Measurements from ENCODE around the gene ACTR3C. TPM values are rescaled to one million over a fixed set of nuclear protein-coding genes. Genes with fewer than 3 reads are reported as not detected.
A peak's percentile ranks its signal among the peaks of the same experiment; 100 is the strongest.

Gene ACTR3C
- total RNA-seq, 3 donors from 2014 or later = 29.9 to 53.0 (median 30.2) TPM

DNA sequence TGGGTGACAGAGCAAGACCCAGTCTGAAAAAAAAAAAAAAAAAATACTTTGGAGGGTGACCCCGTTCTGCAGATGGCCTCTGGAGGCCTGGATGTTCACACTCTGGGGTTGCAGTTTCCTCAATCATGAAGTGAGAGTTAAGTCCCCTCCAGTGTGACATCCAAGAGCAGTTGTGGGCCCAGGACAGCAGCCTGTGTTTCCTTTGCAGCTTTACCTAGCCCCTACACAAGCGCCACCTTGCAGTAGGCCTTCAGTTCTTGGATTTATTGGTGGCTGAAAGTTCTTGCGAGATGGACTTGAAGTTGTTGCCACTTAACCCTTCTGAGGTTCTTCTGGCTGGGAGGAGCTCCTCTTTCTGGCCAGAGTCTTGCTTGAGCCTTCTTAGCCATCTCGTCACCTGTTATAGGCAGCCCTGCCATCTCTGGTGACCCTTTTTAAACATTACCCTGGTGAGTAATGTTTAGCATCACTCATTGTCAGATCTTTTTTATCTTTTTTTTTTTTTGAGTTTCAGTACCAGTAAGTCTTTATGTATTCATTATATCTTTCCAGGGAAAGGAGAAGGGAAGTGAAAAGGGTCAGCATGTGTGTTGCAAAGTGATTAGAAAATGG is 3.4 kb upstream of the ACTR3C start:
- ATAC-seq = no peak
- no peaks in the 10 kb centered on the region for H3K36me3 ChIP-seq (ENCODE audit: low read depth)
- no peaks in the 10 kb centered on the region for H3K9me3 ChIP-seq
- H3K4me3 ChIP-seq = no peak overlapping the region
- peaks cover 13% of the 10 kb centered on the region for H3K4me1 ChIP-seq (ENCODE audit: low read depth)
- TF ChIP-seq, protein P1, sequence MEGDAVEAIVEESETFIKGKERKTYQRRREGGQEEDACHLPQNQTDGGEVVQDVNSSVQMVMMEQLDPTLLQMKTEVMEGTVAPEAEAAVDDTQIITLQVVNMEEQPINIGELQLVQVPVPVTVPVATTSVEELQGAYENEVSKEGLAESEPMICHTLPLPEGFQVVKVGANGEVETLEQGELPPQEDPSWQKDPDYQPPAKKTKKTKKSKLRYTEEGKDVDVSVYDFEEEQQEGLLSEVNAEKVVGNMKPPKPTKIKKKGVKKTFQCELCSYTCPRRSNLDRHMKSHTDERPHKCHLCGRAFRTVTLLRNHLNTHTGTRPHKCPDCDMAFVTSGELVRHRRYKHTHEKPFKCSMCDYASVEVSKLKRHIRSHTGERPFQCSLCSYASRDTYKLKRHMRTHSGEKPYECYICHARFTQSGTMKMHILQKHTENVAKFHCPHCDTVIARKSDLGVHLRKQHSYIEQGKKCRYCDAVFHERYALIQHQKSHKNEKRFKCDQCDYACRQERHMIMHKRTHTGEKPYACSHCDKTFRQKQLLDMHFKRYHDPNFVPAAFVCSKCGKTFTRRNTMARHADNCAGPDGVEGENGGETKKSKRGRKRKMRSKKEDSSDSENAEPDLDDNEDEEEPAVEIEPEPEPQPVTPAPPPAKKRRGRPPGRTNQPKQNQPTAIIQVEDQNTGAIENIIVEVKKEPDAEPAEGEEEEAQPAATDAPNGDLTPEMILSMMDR (IDR thresholded peaks at IDR 0.05) = no peak
- intact Hi-C loops (cut with DNase I, micrococcal nuclease) = no loop called here
- no peak for DNase-seq

DNA sequence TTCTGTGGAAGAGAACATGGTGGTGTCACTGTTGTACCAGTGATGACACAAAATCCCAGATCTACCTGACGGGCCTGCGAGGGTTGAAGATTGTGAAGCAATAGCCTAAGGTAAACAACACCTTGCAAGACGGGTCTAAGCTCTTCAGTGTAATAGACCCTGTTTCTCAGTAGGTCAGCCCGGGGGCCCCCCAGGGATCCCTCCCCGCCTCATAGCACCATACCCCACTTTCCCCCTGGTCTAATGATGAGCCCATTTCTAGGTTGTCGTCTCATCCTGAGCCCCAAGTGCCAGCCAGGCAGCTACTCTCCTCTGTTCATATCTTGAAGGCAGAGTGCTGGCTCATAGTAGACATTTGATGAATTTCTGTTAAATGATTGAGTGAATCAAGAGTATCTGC is 2.6 kb upstream of the ACTR3C start:
- TF ChIP-seq, protein P1 (IDR thresholded peaks at IDR 0.05) = no peak
- ATAC-seq (no peak), DNase-seq (no peak)
- Histone ChIP-seq H3K36me3 (ENCODE audit: low read depth) (no peaks in the 10 kb centered on the region), H3K9me3 (no peaks in the 10 kb centered on the region), H3K4me1 (ENCODE audit: low read depth) (peaks cover 18% of the 10 kb centered on the region), H3K4me3 (no peak overlapping the region)
- intact Hi-C loops (cut with DNase I, micrococcal nuclease) = no loop called here

DNA sequence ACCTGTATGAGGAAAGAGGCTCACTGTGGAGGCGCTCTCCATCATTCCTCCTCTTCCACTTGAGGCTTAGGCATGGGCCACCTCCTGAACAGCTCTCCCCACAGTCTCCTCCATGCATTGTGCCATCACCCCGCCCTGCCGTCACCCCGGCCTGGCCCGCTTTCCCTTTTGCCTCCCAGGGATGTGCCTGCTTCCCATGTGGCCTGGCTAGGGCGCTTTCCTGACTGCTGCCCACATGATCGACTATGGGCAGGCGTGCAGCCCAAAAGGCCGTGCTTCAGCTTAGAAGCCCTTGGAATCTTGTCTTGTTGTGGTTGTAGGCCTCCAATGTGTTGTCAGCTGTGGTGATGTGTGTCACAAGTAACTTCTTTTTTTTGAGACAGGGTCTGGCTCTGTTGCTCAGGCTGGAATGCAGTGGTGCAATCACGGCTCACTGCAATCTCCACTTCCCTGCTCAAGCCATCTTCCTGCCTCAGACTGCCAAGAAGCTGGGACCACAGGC is 1.8 kb upstream of the ACTR3C start:
- Histone ChIP-seq H3K9me3 (no peaks in the 10 kb centered on the region), H3K4me3 (no peak overlapping the region), H3K36me3 (ENCODE audit: low read depth) (no peaks in the 10 kb centered on the region), H3K4me1 (ENCODE audit: low read depth) (peaks cover 20% of the 10 kb centered on the region)
- intact Hi-C loops (cut with DNase I, micrococcal nuclease) = no loop called here
- DNase-seq (peak; percentile 23 to 69 (median 58)), ATAC-seq (no peak)
- TF ChIP-seq, protein P1 (IDR thresholded peaks at IDR 0.05) = no peak

DNA sequence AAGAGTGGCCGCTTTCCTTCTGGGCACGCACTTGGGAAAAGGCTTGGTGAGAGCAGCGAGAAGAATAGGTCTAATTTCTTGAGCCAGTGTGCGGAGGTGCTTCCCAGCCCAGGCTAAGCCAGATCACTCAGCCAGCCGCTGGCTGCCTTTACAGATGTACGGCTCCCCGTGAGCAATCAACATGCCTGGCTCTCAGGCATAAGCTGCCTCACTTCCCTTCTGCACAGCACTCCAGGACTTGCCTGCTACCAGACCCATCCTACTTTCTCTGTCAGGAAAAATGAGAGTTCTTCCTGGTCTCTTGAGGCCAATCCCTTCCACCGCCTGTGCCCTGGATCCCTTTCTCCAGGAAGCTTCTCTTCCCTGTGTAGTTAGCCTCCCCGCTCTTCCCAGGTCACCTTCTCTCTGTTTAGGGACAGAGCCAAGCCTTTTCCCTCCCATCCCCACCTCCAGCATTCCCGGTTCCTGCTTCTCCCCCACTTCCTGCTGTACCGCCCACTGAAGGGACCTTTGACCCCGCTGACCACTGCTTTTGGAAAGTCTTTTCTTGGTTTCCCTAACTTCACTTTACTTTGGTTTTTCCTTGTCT is 1.1 kb upstream of the ACTR3C start:
- ATAC-seq (peak; percentile 62), DNase-seq (peak; percentile 52 to 65 (median 57))
- intact Hi-C loops (cut with DNase I, micrococcal nuclease) = no loop called here
- Histone ChIP-seq H3K4me1 (ENCODE audit: low read depth) (peaks cover 20% of the 10 kb centered on the region), H3K4me3 (no peak overlapping the region), H3K9me3 (no peaks in the 10 kb centered on the region), H3K36me3 (ENCODE audit: low read depth) (no peaks in the 10 kb centered on the region)
- TF ChIP-seq, protein P1 (IDR thresholded peaks at IDR 0.05) = no peak

DNA sequence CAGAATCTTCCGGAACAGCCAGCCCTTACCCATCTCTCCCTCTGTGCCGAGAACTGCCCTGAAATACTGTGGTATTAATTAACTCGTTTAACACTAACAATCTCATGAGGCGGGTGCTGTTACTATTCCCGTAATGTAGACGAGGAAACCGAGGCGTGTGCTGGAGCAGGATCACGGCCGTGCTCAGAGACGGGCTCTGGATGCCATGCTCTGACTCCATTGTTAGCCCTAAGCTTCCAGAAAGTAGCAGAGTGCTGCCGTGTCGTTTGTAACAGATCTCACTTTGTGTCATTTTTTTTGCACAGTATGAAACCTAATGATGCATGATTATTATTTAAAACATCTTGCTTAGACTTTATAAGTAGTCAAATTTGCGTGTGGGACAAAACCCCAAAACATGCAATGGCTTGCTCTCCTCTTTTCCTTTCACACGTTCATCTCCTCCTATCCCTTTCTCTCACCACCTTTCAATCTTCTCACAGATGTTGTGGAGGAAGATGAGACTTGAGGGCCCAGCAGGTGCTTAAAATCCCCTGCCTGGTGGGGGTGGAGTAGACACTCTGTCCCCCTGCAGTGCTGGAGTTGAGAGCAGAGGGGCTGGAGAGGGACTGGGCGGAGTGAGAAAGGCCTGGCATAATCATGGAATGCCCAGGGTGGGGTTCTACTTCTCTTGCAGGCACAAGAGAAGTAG is 482 bp upstream of the ACTR3C start:
- peak overlapping the region; percentile 77 for H3K4me3 ChIP-seq
- peak in 1 of 3 donors; percentile 52 for DNase-seq
- H3K36me3 ChIP-seq (ENCODE audit: low read depth) = no peaks in the 10 kb centered on the region
- peak; percentile 56 for ATAC-seq
- TF ChIP-seq, protein P1 (IDR thresholded peaks at IDR 0.05) = no peak
- no peaks in the 10 kb centered on the region for H3K9me3 ChIP-seq
- intact Hi-C loops (cut with DNase I, micrococcal nuclease) = no loop called here
- peaks cover 20% of the 10 kb centered on the region for H3K4me1 ChIP-seq (ENCODE audit: low read depth)

All from mucosa of descending colon (tissue), 3 donors.